GM12892 (cell line): Measurements from ENCODE around the gene ADD3.

ENCODE experiments used
- POLR2A ChIP-seq: IDR thresholded peaks from 2 replicates; pipeline ENCODE4 v1.6.1; 2011; ENCODE audit warnings: low read depth, low read length, control low read depth
- TAF1 ChIP-seq: IDR thresholded peaks from 2 replicates; pipeline ENCODE4 v1.6.1; 2011; ENCODE audit warnings: low read depth, mild to moderate bottlenecking, control low read depth, low read length, borderline replicate concordance

DNA sequence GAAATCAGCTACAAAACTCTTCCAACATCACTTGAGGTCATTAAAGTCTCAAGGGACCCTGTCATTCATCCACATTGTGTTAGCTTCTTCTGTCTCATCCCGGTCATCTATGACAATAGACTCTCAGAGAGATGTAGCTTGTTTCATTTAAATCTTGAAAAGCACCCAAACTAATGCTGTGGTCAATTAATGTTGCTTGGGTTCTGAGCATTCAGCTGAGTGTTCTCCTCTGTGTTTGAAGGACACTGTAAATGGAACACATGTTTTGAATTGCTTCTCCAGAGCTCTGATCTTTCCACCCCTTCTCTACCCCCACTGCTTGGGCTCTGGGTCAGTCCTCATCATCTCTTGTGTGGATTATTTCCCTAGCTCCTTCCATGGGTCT lies 19.6 kb upstream of the ADD3 start:
- TF ChIP-seq POLR2A: no peak
- TF ChIP-seq TAF1: no peak
